GM19099 (cell line): Measurements from ENCODE around the gene LUM.

Experiments used
- POLR2A ChIP-seq: IDR thresholded peaks from 3 replicates; pipeline ENCODE4 v1.6.1; 2011; ENCODE audit warnings: low read depth; ENCODE audit not compliant: insufficient read length; ENCODE audit errors: extremely low read depth

Gene LUM

DNA sequence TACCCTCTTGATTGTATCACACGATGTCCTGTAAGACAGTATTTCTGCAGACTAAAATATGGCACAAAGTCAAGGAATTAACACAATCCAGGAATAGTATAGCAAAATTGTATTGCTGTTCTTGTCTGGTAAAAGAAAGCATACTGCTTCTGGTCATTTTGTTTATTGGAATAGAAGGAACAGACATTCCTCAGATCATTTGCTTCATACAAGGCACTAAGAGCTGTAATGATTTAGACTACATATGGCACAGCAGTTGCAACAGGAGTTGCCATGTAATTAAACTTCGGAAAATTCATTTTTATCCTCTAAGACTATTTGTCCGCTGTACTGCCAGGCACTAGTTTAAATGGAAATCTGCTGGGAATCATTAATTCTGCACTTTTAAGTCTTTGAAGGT, 45.9 kb downstream of the LUM start:
- no peak for TF ChIP-seq POLR2A

DNA sequence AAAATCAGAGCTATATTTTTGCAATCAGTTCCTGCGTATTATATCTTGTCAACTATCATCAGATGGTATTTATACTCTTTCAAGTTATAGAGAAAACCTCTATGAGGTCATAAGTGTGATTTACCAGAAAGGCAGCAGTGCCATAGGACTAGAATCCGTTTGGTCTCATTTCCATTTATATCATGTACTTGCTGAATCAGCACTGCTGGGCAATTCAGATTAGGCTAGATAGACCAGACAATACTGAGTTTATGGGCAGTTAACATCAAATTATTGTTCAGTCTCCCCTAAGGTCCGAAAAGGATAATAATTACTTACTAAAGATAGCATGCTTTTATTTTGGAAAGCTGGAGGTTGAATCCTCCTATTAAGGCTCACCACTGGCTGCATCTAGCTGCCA, 46.7 kb downstream of the LUM start:
- no peak for TF ChIP-seq POLR2A

DNA sequence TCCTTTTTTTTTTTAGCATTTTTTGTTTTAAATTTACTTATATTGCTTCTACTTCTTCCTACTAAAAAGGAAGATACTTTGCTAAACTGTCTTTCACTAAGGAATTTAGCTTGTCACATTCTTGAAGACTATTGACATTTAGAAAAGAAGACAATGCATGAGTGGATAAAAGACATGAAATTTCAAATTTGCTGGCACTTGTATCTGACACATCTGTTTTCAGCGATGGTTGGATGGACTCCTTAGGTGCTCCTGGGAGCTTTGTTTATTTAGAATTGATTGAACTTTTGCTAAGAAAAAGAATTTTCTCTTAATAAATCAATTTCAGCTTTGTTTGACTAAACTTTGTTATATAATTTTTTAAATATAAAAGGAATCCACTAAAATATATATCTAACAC, 50.2 kb downstream of the LUM start:
- TF ChIP-seq POLR2A: no peak

DNA sequence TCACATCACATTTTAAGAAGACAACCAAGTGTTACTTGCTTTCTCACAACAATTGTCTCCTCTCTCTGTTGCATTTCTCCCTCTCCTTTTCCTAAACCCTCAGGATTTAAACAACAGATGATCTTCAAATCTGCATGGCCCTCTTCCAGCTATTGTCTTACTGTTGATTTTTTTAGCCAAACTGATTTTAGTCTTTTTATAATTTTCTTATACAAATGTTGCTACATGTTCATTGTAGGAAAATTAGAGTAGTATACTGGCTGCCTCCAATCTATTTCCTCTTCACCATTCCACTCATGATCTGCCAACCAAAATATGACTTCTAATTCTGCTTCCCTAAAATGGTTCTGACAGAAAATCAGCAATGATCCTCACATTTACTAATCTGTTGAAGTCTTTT, 52.1 kb downstream of the LUM start:
- TF ChIP-seq POLR2A: no peak

DNA sequence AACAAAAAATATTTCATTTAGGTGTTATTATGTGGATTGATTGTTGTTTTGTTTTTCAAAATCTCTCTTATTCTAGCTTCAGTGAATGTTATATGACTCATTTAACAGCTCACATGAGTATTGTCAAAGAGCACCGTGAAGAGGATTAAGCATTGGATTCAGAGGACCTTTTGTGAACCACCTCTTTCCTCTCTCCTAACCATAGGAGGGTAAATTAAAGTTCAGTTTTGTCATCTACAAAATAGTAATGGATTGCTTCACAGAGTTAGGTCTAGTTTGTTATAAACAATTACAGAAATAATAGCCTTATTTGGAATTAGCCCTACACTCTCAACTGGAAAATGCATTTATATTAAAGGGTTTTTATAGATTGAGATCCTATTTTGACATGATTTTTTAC, 52.5 kb downstream of the LUM start:
- TF ChIP-seq POLR2A: no peak

DNA sequence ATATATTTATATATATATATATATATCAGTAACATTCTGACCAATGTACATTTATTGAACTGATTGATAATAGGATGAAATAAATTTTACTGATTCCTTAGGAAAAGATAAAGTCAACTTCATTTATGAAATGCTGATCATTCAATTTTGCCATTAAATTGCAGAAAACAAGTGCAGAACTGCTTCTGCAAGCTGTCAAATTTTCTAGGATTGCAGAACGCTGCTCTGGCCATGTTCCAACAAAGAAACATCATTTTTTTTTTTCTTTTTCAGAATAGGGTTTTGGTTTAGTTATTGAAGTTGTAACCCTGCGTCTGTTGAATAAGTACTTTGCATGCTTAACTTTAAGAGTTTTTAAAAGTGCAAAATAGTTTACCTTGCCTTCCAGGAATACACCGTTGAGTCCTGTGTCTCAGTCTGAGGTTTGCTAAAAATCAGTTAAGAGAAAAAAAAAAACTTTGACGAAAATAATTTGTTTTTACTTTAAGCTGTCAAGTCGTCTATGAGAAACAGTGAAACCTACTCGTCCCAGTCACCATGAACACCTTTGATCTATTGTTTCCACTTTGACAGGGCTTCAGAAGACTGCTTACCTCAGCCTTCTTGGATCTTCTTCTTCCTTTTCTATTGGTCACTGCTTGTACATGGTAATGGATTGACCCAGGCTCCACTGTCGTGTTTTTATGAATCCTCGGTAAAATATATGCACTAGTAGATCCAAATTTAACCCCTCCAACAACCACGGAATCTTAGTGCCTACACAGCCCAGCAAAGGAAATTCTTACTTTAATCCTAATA, 53.7 kb downstream of the LUM start, which contains the start of gene KERA:
Gene KERA (minus strand): TSS at position 657 of the 798 bp plus-strand sequence. CDS start 1,743 bp downstream, outside the sequence.
- TF ChIP-seq POLR2A: no peak

DNA sequence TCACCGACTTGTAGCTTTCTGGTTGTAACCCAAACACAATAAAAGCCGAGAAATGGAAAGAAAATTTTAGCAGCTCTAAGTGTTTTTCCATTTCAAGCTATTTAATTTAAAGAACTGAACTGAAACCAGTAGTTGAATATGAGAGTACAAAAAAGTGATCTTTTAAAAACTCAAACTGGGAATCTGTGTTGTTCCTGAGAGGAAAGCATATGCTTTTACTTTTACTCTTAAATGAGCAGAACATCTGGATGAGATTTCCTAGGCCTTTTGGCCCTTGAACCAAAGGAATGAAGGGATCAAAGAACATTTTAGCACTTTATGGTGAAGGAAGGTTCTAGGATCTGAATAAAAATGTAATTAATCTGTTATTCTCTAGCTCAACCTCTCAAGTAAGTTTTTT, 54.8 kb downstream of the LUM start:
- no peak for TF ChIP-seq POLR2A

DNA sequence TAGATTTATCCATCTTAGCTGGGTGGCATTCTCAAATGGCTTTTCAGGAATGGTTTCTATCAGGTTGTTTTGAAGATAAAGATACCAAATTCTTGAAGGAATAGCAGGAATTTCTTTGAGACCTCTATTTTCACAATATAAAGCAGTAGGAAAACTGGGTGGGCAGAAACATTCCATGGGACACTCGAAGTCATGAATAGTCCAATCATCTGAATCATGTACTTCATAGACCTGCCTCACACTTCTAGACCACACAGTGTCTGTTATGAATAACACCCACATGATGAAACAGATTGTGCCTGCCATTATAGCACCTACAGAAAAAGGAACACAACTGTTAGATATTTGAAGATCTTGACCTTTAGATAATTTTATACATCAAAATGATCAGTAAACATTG, 55.3 kb downstream of the LUM start:
- TF ChIP-seq POLR2A: no peak

DNA sequence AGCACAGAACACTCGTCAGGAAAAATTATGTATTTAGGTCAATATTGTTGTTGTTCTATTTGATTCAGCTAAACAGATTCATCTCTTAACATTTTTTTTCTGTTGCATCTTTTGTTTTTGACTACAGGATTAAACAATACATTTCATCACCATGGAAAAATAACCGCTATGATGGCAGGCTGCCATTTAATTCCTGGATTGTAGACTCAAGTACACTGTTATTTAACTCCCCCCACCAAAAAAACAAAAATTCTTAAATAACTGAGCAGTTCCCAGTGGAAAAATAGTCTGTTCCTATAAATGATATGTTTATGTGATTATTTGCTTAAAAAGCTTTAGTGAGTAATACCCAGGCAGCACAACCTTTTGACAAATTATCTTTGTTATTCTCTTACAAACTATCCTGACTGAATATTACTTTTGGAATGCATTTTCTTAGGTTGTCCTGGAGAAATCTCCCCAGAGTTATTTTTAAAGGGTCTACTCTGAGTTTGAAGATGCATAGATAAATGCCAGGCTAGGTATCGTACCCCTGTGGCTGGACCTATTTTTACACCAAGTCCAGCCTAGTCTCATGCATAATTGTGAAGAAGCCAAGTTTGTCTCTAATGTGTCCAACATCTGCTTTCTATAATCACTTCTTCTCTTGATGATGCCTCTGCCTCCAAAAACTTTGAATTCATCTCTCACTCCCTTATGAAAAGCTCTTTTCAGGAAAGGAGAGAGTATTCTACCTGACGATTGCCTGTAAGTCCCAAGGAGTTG, 57.2 kb downstream of the LUM start:
- TF ChIP-seq POLR2A: no peak
